Testis (tissue), 2 donors: ENCODE data around the gene PSMD8.

Source experiments
- CTCF ChIP-seq, 3 experiments: fragments of 450-650 bp in 2 of 3; fragments of 200-600 bp in 1 of 3; sonication (generic) in 1 of 3; IDR thresholded peaks; one replicate each; pipeline ENCODE4 v1.5.1; 2016 to 2019; ENCODE audit warnings: antibody characterized with exemption in 3 of 3, mild to moderate bottlenecking in 2 of 3, moderate library complexity in 1 of 3
- POLR2A ChIP-seq: fragments of 450-650 bp; IDR thresholded peaks from one replicate; pipeline ENCODE4 v1.6.1; 2017; ENCODE audit warnings: antibody characterized with exemption, mild to moderate bottlenecking, moderate library complexity

- TF ChIP-seq CTCF (IDR thresholded peaks at IDR 0.05) (no peak), POLR2A (no peak)
Observed at GRCh38 chr19:38417146-38417543, 42.8 kb downstream of the PSMD8 start.
